GM19043 (cell line): Measurements from ENCODE around the gene DNAH10.

ENCODE experiments used
- ATAC-seq: cut with Tn5 transposase; IDR thresholded peaks from one replicate; pipeline ENCODE4 v1.9.1; 2021; ENCODE audit warnings: low read depth; ENCODE audit not compliant: unreplicated experiment

The DNAH10 gene

GRCh38 chr12:123761841-123762714 lies at the start of gene DNAH10:
TSS of gene DNAH10 (plus strand) at chr12:123762301. CDS start at chr12:123762337, 36 bp downstream.
- ATAC-seq = peak; percentile 59

- no peak for ATAC-seq
Observed at GRCh38 chr12:123712780-123713319, 49.3 kb upstream of the DNAH10 start.

- ATAC-seq = no peak
Observed at GRCh38 chr12:123713398-123713797, 48.7 kb upstream of the DNAH10 start.

GRCh38 chr12:123713823-123714585 lies 48.1 kb upstream of the DNAH10 start:
- no peak for ATAC-seq

- no peak for ATAC-seq
Observed at GRCh38 chr12:123715195-123715594, 46.9 kb upstream of the DNAH10 start.

- no peak for ATAC-seq
Observed at GRCh38 chr12:123717350-123717749, 44.8 kb upstream of the DNAH10 start.

GRCh38 chr12:123720141-123720814 lies 41.8 kb upstream of the DNAH10 start:
- no peak for ATAC-seq

GRCh38 chr12:123721245-123721644 lies 40.9 kb upstream of the DNAH10 start:
- no peak for ATAC-seq

- ATAC-seq = no peak
Observed at GRCh38 chr12:123723011-123723410, 39.1 kb upstream of the DNAH10 start.

GRCh38 chr12:123723765-123724164 lies 38.3 kb upstream of the DNAH10 start:
- no peak for ATAC-seq

GRCh38 chr12:123726244-123726643 lies 35.9 kb upstream of the DNAH10 start:
- no peak for ATAC-seq

GRCh38 chr12:123726962-123727361 lies 35.1 kb upstream of the DNAH10 start:
- ATAC-seq = no peak

- no peak for ATAC-seq
Observed at GRCh38 chr12:123727878-123728277, 34.2 kb upstream of the DNAH10 start.

- no peak for ATAC-seq
Observed at GRCh38 chr12:123731596-123731995, 30.5 kb upstream of the DNAH10 start.

GRCh38 chr12:123732251-123732650 lies 29.9 kb upstream of the DNAH10 start:
- no peak for ATAC-seq

- no peak for ATAC-seq
Observed at GRCh38 chr12:123733229-123733628, 28.9 kb upstream of the DNAH10 start.

- ATAC-seq = no peak
Observed at GRCh38 chr12:123734268-123734667, 27.8 kb upstream of the DNAH10 start.

GRCh38 chr12:123741937-123742572 lies 20.0 kb upstream of the DNAH10 start:
- ATAC-seq = no peak

- ATAC-seq = no peak
Observed at GRCh38 chr12:123743002-123743401, 19.1 kb upstream of the DNAH10 start.

- no peak for ATAC-seq
Observed at GRCh38 chr12:123744836-123745235, 17.3 kb upstream of the DNAH10 start.
